SJCRH30 (cell line): Measurements from ENCODE around the gene ELOVL4. TPM values are rescaled to one million over a fixed set of nuclear protein-coding genes. Genes with fewer than 3 reads are reported as not detected.

Experiments
- DNase-seq, 2 experiments: peaks; one replicate each; pipeline ENCODE4 v3.0.0-alpha.2; 2015 to 2020
- H3K27ac ChIP-seq: fragments of 250-450 bp; sonication (Bioruptor Pico); 2 replicates; pipeline ENCODE4 v1.5.1; 2020; ENCODE audit warnings: mild to moderate bottlenecking, moderate library complexity
- H3K27me3 ChIP-seq: fragments of 250-450 bp; sonication (Bioruptor Pico); 2 replicates; pipeline ENCODE4 v1.5.1; 2020; ENCODE audit warnings: mild to moderate bottlenecking, moderate library complexity
- H3K36me3 ChIP-seq: fragments of 250-450 bp; sonication (Bioruptor Pico); 2 replicates; pipeline ENCODE4 v1.5.1; 2020; ENCODE audit warnings: mild to moderate bottlenecking, moderate library complexity
- H3K4me1 ChIP-seq: fragments of 250-450 bp; sonication (Bioruptor Pico); 2 replicates; pipeline ENCODE4 v1.5.1; 2020; ENCODE audit warnings: mild to moderate bottlenecking, moderate library complexity
- H3K4me3 ChIP-seq: fragments of 250-450 bp; sonication (Bioruptor Pico); 2 replicates; pipeline ENCODE4 v1.5.1; 2020; ENCODE audit warnings: mild to moderate bottlenecking, moderate library complexity
- H3K9me3 ChIP-seq: fragments of 250-450 bp; sonication (Bioruptor Pico); replicated peaks from 2 replicates; pipeline ENCODE4 v1.5.1; 2020; ENCODE audit warnings: mild to moderate bottlenecking, moderate library complexity
- total RNA-seq: library from RNA; depleted of rRNA; stranded (reverse); fragments of >200 nt; shearing (Covaris generic); gene quantifications from 2 replicates; pipeline ENCODE4 v1.2.3, GENCODE V29; 2014; rRNA removed

The ELOVL4 gene
- 8.7 and 9.6 TPM in 2 replicates for total RNA-seq

- H3K27ac ChIP-seq = no peak within 1 kb of the TSS
- no peaks in the 10 kb centered on the region for H3K9me3 ChIP-seq
- DNase-seq = peak; percentile 76 to 80
- no peaks in the 10 kb centered on the region for H3K36me3 ChIP-seq
- H3K27me3 ChIP-seq = no peaks in the 10 kb centered on the region
- no peaks in the 10 kb centered on the region for H3K4me1 ChIP-seq
- peak within 1 kb of the TSS; percentile 68 for H3K4me3 ChIP-seq
Measured at GRCh38 chr6:79947191-79948186, at the start of gene ELOVL4. TSS of gene ELOVL4 (minus strand) at chr6:79947553. CDS start at chr6:79947279, 274 bp downstream.

DNA sequence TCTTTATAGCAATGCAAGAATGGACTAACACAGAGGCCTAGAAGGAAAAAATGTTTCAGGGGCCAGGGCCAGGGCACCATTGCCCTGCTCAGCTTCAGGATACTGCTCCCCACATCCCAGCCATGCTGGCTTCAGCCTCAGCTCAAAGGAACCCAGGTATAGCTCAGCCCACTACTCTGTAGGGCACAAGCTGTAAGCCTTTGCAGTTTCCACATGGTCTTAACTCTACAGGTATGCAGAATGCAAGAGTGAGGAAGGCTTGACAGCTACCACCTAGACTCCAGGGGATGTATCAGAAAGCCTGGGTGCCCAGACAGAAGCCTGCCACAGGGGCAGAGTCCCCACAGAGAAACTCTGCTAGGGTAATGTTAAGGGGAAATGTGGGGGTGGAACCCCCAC lies 46.6 kb upstream of the ELOVL4 start:
- no peaks in the 10 kb centered on the region for H3K27me3 ChIP-seq
- no peak for DNase-seq
- no peak overlapping the region for H3K27ac ChIP-seq
- no peak overlapping the region for H3K4me3 ChIP-seq
- H3K9me3 ChIP-seq = no peaks in the 10 kb centered on the region
- no peaks in the 10 kb centered on the region for H3K36me3 ChIP-seq
- no peaks in the 10 kb centered on the region for H3K4me1 ChIP-seq

DNA sequence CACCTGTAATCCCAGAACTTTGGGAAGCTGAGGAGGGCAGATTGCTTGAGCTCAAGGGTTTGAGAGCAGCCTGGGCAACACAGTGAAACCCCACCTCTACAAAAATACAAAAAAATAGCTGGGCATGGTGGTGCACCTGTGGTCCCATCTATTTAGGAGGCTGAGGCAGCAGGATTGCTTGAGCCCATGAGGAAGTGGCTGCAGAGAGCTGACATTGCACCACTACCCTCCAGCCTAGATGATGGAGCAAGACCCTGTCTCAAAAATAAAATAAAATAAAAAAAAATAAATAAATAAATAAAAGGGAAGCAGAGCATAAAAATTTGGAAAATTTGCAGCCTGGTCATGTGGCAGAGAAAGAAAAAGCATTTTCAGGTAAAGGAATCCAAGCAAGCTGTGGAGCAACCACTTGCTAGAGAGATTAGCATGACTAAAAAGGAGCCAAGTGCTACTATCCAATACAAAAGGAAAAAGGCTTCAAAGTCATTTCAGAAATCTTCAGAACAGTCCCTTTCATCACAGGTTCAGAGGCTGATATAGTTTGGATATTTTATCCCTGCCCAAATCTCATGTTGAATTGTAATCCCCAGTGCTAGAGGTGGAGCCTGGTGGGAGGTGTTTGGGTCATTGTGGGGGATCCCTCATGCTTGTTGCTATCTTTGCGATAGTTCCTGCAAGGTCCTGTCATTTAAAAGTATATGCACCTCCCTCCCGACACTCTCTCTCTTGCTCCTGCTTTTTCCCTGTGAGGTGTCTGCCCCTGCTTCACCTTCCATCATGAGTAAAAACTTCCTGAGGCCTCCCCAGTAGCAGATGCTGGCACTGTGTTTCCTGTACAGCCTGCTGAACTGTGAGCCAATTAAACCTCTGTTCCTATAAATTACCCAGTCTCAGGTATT lies 45.9 kb upstream of the ELOVL4 start:
- H3K9me3 ChIP-seq = no peaks in the 10 kb centered on the region
- H3K27me3 ChIP-seq = no peaks in the 10 kb centered on the region
- H3K36me3 ChIP-seq = no peaks in the 10 kb centered on the region
- H3K4me3 ChIP-seq = no peak overlapping the region
- no peaks in the 10 kb centered on the region for H3K4me1 ChIP-seq
- no peak overlapping the region for H3K27ac ChIP-seq
- no peak for DNase-seq

DNA sequence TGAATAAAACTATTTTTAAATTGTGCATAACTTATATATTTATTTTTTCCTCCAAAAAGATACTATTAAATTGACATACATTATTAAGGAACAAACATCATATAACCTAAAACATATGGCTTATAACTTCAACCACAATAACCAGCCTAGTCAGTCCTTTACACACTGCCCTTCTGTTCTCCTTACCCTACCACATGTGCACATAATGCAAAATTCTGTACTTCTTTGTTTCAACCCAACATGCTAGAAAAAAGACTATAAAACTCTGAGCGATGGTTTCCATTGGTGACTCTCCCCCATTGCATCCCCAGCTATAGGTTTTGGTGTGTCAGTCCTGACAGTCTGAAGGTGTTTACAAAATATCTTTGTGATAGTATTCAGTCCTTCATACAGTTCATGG lies 42.3 kb upstream of the ELOVL4 start:
- Histone ChIP-seq H3K27ac (no peak overlapping the region), H3K9me3 (no peaks in the 10 kb centered on the region), H3K36me3 (no peaks in the 10 kb centered on the region), H3K27me3 (no peaks in the 10 kb centered on the region), H3K4me3 (no peak overlapping the region), H3K4me1 (no peaks in the 10 kb centered on the region)
- no peak for DNase-seq

- Histone ChIP-seq H3K9me3 (no peaks in the 10 kb centered on the region), H3K27me3 (no peaks in the 10 kb centered on the region), H3K36me3 (no peaks in the 10 kb centered on the region), H3K4me1 (no peaks in the 10 kb centered on the region), H3K27ac (no peak overlapping the region), H3K4me3 (no peak overlapping the region)
- no peak for DNase-seq
Measured at GRCh38 chr6:79985128-79985527, 37.8 kb upstream of the ELOVL4 start.

DNA sequence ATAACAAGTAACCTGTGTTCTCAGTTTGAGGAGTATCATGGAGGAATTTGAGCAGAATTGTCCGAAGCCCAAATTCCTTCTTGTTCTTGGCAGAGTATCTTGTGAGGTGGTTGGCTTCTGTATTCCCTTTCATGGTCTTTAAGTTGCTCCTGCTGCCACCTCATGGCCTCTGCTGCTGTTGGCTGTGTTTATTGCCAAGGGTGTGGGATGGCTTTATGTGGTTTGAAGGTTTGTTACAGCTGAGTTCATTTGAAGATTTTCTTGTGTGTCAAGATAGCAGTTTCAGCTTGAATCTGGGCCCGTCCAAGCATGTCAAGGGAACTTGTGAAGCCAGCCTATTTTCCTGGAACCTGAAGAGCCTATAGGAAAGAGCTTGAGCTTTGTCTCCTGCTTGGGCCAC lies 36.9 kb upstream of the ELOVL4 start:
- no peak overlapping the region for H3K4me3 ChIP-seq
- no peak for DNase-seq
- no peaks in the 10 kb centered on the region for H3K36me3 ChIP-seq
- no peaks in the 10 kb centered on the region for H3K9me3 ChIP-seq
- H3K4me1 ChIP-seq = no peaks in the 10 kb centered on the region
- no peak overlapping the region for H3K27ac ChIP-seq
- no peaks in the 10 kb centered on the region for H3K27me3 ChIP-seq

GRCh38 chr6:79981652-79982051 lies 34.3 kb upstream of the ELOVL4 start:
- H3K4me1 ChIP-seq = no peaks in the 10 kb centered on the region
- H3K27ac ChIP-seq = no peak overlapping the region
- H3K27me3 ChIP-seq = no peaks in the 10 kb centered on the region
- no peaks in the 10 kb centered on the region for H3K36me3 ChIP-seq
- H3K9me3 ChIP-seq = no peaks in the 10 kb centered on the region
- no peak overlapping the region for H3K4me3 ChIP-seq
- no peak for DNase-seq

- Histone ChIP-seq H3K36me3 (no peaks in the 10 kb centered on the region), H3K27me3 (no peaks in the 10 kb centered on the region), H3K9me3 (no peaks in the 10 kb centered on the region; the same call in 1 of the 2 replicates), H3K4me3 (no peak overlapping the region), H3K4me1 (no peaks in the 10 kb centered on the region), H3K27ac (no peak overlapping the region)
- DNase-seq = no peak
Measured at GRCh38 chr6:79971193-79971592, 23.8 kb upstream of the ELOVL4 start.

DNA sequence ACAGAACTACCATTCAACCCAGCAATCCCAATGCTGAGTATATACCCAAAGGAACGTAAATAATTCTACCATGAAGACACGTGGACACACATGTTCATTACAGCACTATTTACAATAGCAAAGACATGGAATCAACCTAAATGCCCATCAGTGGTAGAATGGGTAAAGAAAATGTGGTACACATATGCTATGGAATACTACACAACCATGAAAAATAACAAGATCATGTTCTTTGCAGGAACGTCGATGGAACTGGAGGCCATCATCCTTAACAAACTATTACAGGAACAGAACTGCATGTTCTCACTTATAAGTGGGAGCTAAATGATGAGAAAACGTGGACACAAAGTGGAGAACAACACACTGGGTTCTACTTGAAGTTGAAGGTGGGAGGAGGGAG lies 22.4 kb upstream of the ELOVL4 start:
- Histone ChIP-seq H3K27me3 (no peaks in the 10 kb centered on the region), H3K4me1 (no peaks in the 10 kb centered on the region), H3K36me3 (no peaks in the 10 kb centered on the region), H3K9me3 (no peaks in the 10 kb centered on the region; the same call in 1 of the 2 replicates), H3K27ac (no peak overlapping the region), H3K4me3 (no peak overlapping the region)
- no peak for DNase-seq

DNA sequence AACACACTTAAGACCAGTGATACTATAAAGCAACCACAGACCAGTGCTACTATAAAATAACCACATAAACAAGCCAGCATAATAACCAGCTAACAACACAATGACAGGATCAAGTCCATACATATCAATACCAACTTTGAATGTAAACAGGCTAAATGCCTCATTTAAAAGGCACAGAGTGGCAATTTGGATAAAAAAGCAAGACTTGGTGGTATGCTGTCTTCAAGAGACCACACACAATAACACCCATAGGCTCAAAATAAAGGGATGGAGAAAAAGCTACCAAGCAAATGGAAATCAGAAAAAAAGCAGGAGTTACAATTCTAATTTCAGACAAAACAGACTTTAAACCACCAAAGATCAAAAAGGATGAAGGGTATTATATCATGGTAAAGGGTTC lies 19.8 kb upstream of the ELOVL4 start:
- no peak for DNase-seq
- no peaks in the 10 kb centered on the region for H3K36me3 ChIP-seq
- no peak overlapping the region for H3K27ac ChIP-seq
- H3K4me3 ChIP-seq = no peak overlapping the region
- H3K9me3 ChIP-seq = no peaks in the 10 kb centered on the region; the same call in 1 of the 2 replicates
- H3K27me3 ChIP-seq = no peaks in the 10 kb centered on the region
- H3K4me1 ChIP-seq = no peaks in the 10 kb centered on the region

GRCh38 chr6:79964607-79965081 lies 17.3 kb upstream of the ELOVL4 start:
- no peaks in the 10 kb centered on the region for H3K27me3 ChIP-seq
- no peak for DNase-seq

GRCh38 chr6:79954849-79955248 lies 7.5 kb upstream of the ELOVL4 start:
- H3K9me3 ChIP-seq = no peaks in the 10 kb centered on the region
- H3K4me1 ChIP-seq = no peaks in the 10 kb centered on the region
- H3K36me3 ChIP-seq = no peaks in the 10 kb centered on the region
- no peak overlapping the region for H3K4me3 ChIP-seq
- DNase-seq = no peak
- H3K27me3 ChIP-seq = no peaks in the 10 kb centered on the region
- no peak overlapping the region for H3K27ac ChIP-seq

More at GRCh38 chr6:79964607-79965081, 17.3 kb upstream of the ELOVL4 start:
- Histone ChIP-seq H3K4me1 (no peaks in the 10 kb centered on the region), H3K4me3 (no peak overlapping the region), H3K27ac (no peak overlapping the region), H3K9me3 (no peaks in the 10 kb centered on the region; the same call in 1 of the 2 replicates), H3K36me3 (no peaks in the 10 kb centered on the region)

DNA sequence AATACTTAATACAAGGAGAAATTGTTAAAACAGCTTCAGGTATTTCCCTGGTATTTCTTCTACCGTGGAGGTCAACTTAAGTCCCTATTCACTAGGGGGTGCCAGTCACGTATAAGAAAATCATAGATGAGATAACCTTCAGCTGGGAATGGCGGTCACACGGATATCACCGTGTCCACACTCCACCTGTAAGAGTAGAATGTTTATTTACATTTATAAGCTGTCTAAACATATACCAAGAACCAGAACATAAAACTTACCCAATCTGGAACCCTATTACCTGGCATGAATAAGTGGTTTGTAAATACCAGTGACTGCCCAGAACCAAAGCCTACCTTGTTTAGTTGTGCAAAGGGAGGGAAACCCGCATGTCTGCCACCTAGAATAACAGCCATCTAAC lies 1.9 kb upstream of the ELOVL4 start:
- no peak overlapping the region for H3K4me3 ChIP-seq
- H3K9me3 ChIP-seq = no peaks in the 10 kb centered on the region
- no peaks in the 10 kb centered on the region for H3K27me3 ChIP-seq
- no peaks in the 10 kb centered on the region for H3K36me3 ChIP-seq
- DNase-seq = peak; percentile 64 to 83
- no peaks in the 10 kb centered on the region for H3K4me1 ChIP-seq
- no peak overlapping the region for H3K27ac ChIP-seq

DNA sequence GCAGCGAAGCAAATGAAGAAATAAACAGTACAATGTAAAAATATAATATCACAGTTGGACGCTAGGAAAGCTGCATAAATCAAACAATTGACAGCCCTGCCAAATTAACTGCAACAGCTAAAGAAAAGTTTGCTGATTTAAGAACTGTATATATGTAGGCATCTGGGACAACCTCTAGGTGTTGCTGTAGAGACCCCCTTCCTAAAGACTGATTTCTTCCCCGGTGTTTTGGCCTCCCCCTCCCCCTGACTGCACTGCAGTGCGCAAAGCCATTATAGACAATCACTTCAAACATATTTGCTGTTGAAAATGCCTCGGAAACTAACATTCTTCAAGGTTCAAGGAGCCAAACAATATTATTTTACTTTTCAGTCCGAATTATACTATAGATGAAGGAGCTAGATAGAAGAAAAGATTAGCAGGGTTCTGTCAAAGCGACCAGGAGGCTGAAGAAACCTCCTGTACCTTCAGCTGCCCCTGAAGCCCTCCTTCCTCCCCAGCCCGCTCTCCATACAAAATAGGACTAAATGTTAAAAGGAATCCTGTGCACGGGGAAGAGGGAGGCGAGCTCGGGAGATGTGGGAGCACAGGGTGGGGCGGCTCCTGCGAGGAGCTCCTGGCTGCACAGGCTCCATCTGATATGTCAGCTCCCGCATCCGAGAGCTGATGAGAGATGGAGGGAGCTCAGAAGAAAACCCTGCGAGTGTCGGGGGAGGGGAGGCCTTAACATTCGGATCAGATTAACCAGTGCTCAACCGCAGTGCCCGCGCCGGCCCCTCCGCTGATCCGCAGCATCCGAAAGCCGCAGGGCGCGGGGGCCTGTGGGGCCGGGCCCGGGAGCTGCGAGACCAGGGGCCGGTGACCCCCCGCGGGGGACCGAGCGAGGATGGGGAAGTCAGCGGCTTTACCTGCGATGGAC lies 822 bp downstream of the ELOVL4 start:
- peak; percentile 33 to 63 for DNase-seq
- H3K4me1 ChIP-seq = no peaks in the 10 kb centered on the region
- H3K36me3 ChIP-seq = no peaks in the 10 kb centered on the region
- no peaks in the 10 kb centered on the region for H3K27me3 ChIP-seq
- no peaks in the 10 kb centered on the region for H3K9me3 ChIP-seq
- peak overlapping the region; percentile 68 for H3K4me3 ChIP-seq
- H3K27ac ChIP-seq = no peak overlapping the region
